Endothelial cell of umbilical vein (primary cell): ENCODE measurements around the gene AKAP1. TPM values are rescaled to one million over a fixed set of nuclear protein-coding genes. Genes with fewer than 3 reads are reported as not detected.

Experiments
- BruUV-seq: library from RNA; stranded (reverse); fragments of 400-500 nt; replicated peaks from 2 replicates; lab custom pipeline; 2021; lab: Mats Ljungman, UMichigan
- CTCF ChIA-PET: fragments of 300-600, 350-600 bp; sonication (Branson Sonifier 250); formaldehyde crosslinking; loops from one replicate; lab custom pipeline; 2021; ENCODE audit warnings: antibody characterized with exemption, inconsistent platforms; lab: Charles Lee
- POLR2A ChIA-PET: fragments of 300-600, 350-600 bp; sonication (Branson Sonifier 250); formaldehyde crosslinking; loops from one replicate; lab custom pipeline; 2021; ENCODE audit warnings: antibody characterized with exemption, inconsistent platforms; lab: Charles Lee
- DNase-seq: peaks from one replicate; pipeline ENCODE4 v3.0.0-alpha.2; 2011; ENCODE audit warnings: low read depth, low spot score
- FAIRE-seq: peaks from 2 replicates; lab custom pipeline; 2011; peaks lifted over from hg19 to GRCh38; lab: Jason Lieb, UNC
- H2AFZ ChIP-seq: 2 replicates; pipeline ENCODE4 v1.6.0; 2012; ENCODE audit warnings: low read depth, low read length, control low read depth, inconsistent platforms
- H3K27ac ChIP-seq: 2 replicates; pipeline ENCODE4 v1.5.1; 2011; ENCODE audit warnings: low read depth, mild to moderate bottlenecking, control low read depth, low read length, moderate library complexity; ENCODE audit not compliant: insufficient read depth
- H3K27me3 ChIP-seq, 2 experiments: 2 replicates each; pipeline versions ENCODE4 v1.6.0 to v1.6.1; 2011; ENCODE audit warnings: low read length in 2 of 2, mixed read lengths in 1 of 2; ENCODE audit not compliant: control insufficient read depth in 2 of 2, insufficient read depth in 2 of 2
- H3K36me3 ChIP-seq, 2 experiments: 2 replicates in 1 of 2; 3 replicates in 1 of 2; pipeline ENCODE4 v1.5.1; 2011; ENCODE audit warnings: low read length in 2 of 2, mild to moderate bottlenecking in 1 of 2, moderate library complexity in 1 of 2; ENCODE audit not compliant: control insufficient read depth in 2 of 2, insufficient read depth in 2 of 2; ENCODE audit errors: extremely low read depth in 1 of 2
- H3K4me1 ChIP-seq: 3 replicates; pipeline ENCODE4 v1.5.1; 2011; ENCODE audit warnings: mild to moderate bottlenecking, low read length; ENCODE audit not compliant: control insufficient read depth, insufficient read depth; ENCODE audit errors: extremely low read depth
- H3K4me2 ChIP-seq: 2 replicates; pipeline ENCODE4 v1.6.1; 2011; ENCODE audit warnings: low read length, control low read depth, mixed read lengths; ENCODE audit not compliant: insufficient read depth
- H3K4me3 ChIP-seq, 3 experiments: fragments of 200-600 bp in 1 of 3; sonication (generic), shearing (Covaris generic) in 1 of 3; replicated peaks in 1 of 3; 2 replicates each; pipeline ENCODE4 v1.5.1; 2011 to 2016; ENCODE audit warnings: control low read depth in 3 of 3, low read length in 3 of 3, mild to moderate bottlenecking in 2 of 3, inconsistent platforms in 1 of 3, low read depth in 1 of 3, moderate library complexity in 1 of 3; ENCODE audit not compliant: insufficient read depth in 1 of 3
- H3K79me2 ChIP-seq: 2 replicates; pipeline ENCODE4 v1.6.0; 2012; ENCODE audit warnings: low read length, inconsistent platforms; ENCODE audit not compliant: control insufficient read depth, insufficient read depth
- H3K9ac ChIP-seq: replicated peaks from 2 replicates; pipeline ENCODE3; 2011; ENCODE audit warnings: low read length, control low read depth; ENCODE audit not compliant: insufficient read depth; ENCODE audit errors: extremely low read depth
- H3K9me1 ChIP-seq: replicated peaks from 3 replicates; pipeline ENCODE4 v1.6.0; 2011; ENCODE audit warnings: mild to moderate bottlenecking, low read length; ENCODE audit not compliant: control insufficient read depth, insufficient read depth; ENCODE audit errors: extremely low read depth
- H3K9me3 ChIP-seq: replicated peaks from 2 replicates; pipeline ENCODE4 v1.5.1; 2012; ENCODE audit warnings: low read length, inconsistent platforms; ENCODE audit not compliant: control insufficient read depth, insufficient read depth
- H4K20me1 ChIP-seq: replicated peaks from 2 replicates; pipeline ENCODE3; 2011; ENCODE audit warnings: mild to moderate bottlenecking, low read length; ENCODE audit not compliant: control insufficient read depth, insufficient read depth; ENCODE audit errors: extremely low read depth
- EZH2 ChIP-seq: IDR thresholded peaks from 2 replicates; pipeline ENCODE4 v1.6.1; 2012; ENCODE audit warnings: borderline replicate concordance, low read depth, mild to moderate bottlenecking, moderate library complexity, low read length, inconsistent platforms; ENCODE audit not compliant: severe bottlenecking
- GATA2 ChIP-seq: IDR thresholded peaks from 2 replicates; pipeline ENCODE4 v1.7.0; 2011; ENCODE audit warnings: low read depth, mild to moderate bottlenecking, moderate library complexity, mixed read lengths, low read length; ENCODE audit not compliant: insufficient read length, insufficient read depth
- JUN ChIP-seq: IDR thresholded peaks from 2 replicates; pipeline ENCODE4 v1.6.1; 2011; ENCODE audit warnings: borderline replicate concordance, low read depth; ENCODE audit not compliant: insufficient read length, insufficient read depth
- MYC ChIP-seq: IDR thresholded peaks from one replicate; pipeline ENCODE4 v1.6.1; 2011; ENCODE audit warnings: mild to moderate bottlenecking, low read depth, low read length
- POLR2A ChIP-seq: IDR thresholded peaks from 2 replicates; pipeline ENCODE4 v1.6.1; 2012; ENCODE audit warnings: low read depth, mild to moderate bottlenecking, control low read depth, low read length
- POLR2AphosphoS5 ChIP-seq: IDR thresholded peaks from 2 replicates; pipeline ENCODE4 v1.6.1; 2012; ENCODE audit warnings: low read depth, mild to moderate bottlenecking, control low read depth, low read length, moderate library complexity; ENCODE audit not compliant: insufficient read depth
- dilution Hi-C: fragments of 300-500 bp; cut with MboI; formaldehyde crosslinking; loops from one replicate; pipeline ENCODE4 v1.15.0; 2019; ENCODE audit warnings: low sequenced_read_pairs; ENCODE audit not compliant: extremely low pct_ligation_motif_present
- intact Hi-C: fragments of 100-400 bp; cut with micrococcal nuclease; formaldehyde crosslinking; loops from one replicate; pipeline ENCODE4 v1.10.0; 2022
- polyA plus RNA-seq, 4 experiments: library from polyadenylated mRNA; depleted of rRNA in 3 of 4; stranded (reverse) in 3 of 4; unstranded in 1 of 4; fragments of >200 nt; gene quantifications; 2 replicates each; pipeline versions ENCODE4 v1.2.1 to v1.2.3, GENCODE V29; 2011 to 2012; ENCODE audit warnings: missing spikeins in 1 of 4
- total RNA-seq: library from RNA; stranded (reverse); gene quantifications from 2 replicates; pipeline ENCODE4 v1.2.3, GENCODE V29; 2021
- TF ChIP-seq, protein P1 (sequence below), 2 donors: IDR thresholded peaks; 1 replicate in 1 of 2; 2 replicates in 1 of 2; pipeline ENCODE4 v1.5.1; 2011; ENCODE audit warnings: low read length in 2 of 2, mild to moderate bottlenecking in 2 of 2, moderate library complexity in 2 of 2, control low read depth in 1 of 2, inconsistent platforms in 1 of 2, low read depth in 1 of 2; ENCODE audit not compliant: insufficient read depth in 1 of 2; ENCODE audit errors: extremely low read depth in 1 of 2

Gene AKAP1
- total and polyA plus RNA-seq, 2 donors (not counting 3 experiments of a cell fraction or from before 2014, with no cell fraction given) = 20.9 to 27.7 TPM

- DNase-seq (no peak), FAIRE-seq (no peak)
- H3K9ac ChIP-seq = no peak overlapping the region
- POLR2A ChIA-PET = no interaction called here
- no peak overlapping the region for H3K4me3 ChIP-seq
- no peak overlapping the region for H2AFZ ChIP-seq
- H3K4me1 ChIP-seq = no peaks in the 10 kb centered on the region
- H3K79me2 ChIP-seq = no peaks in the 10 kb centered on the region
- no peaks in the 10 kb centered on the region for H3K9me3 ChIP-seq
- CTCF ChIA-PET = no interaction called here
- no TSS peak for BruUV-seq
- H3K4me2 ChIP-seq = no peak overlapping the region
- TF ChIP-seq POLR2AphosphoS5 (no peak), GATA2 (no peak), MYC (no peak), JUN (no peak), EZH2 (no peak), POLR2A (no peak)
- TF ChIP-seq, protein P1, sequence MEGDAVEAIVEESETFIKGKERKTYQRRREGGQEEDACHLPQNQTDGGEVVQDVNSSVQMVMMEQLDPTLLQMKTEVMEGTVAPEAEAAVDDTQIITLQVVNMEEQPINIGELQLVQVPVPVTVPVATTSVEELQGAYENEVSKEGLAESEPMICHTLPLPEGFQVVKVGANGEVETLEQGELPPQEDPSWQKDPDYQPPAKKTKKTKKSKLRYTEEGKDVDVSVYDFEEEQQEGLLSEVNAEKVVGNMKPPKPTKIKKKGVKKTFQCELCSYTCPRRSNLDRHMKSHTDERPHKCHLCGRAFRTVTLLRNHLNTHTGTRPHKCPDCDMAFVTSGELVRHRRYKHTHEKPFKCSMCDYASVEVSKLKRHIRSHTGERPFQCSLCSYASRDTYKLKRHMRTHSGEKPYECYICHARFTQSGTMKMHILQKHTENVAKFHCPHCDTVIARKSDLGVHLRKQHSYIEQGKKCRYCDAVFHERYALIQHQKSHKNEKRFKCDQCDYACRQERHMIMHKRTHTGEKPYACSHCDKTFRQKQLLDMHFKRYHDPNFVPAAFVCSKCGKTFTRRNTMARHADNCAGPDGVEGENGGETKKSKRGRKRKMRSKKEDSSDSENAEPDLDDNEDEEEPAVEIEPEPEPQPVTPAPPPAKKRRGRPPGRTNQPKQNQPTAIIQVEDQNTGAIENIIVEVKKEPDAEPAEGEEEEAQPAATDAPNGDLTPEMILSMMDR (IDR thresholded peaks at IDR 0.05; ENCODE audit: extremely low read depth in 1 of 2, insufficient read depth in 1 of 2, low read depth in 1 of 2, low read length in 2 of 2) = no peak
- peaks cover 2 to 4% of the 10 kb centered on the region in 2 experiments for H3K36me3 ChIP-seq
- no peaks in the 10 kb centered on the region for H3K27me3 ChIP-seq
- intact Hi-C loops (loop anchor here (1.0 kb wide), 1 partner anchor 27 kb away; no protein-coding TSS in a partner anchor), dilution Hi-C loops (no loop called here)
- H3K9me1 ChIP-seq = no peaks in the 10 kb centered on the region
- H4K20me1 ChIP-seq = no peaks in the 10 kb centered on the region
- H3K27ac ChIP-seq = no peak overlapping the region
Measured at GRCh38 chr17:57113656-57114055, 28.6 kb downstream of the AKAP1 start.
